ENCODE results near the gene NOD2. TPM values are rescaled to one million over a fixed set of nuclear protein-coding genes. Genes with fewer than 3 reads are reported as not detected.

Gene NOD2
- total and polyA plus RNA-seq, 8 donors, result 0.79 to 15.2 (median 1.7) TPM

DNA sequence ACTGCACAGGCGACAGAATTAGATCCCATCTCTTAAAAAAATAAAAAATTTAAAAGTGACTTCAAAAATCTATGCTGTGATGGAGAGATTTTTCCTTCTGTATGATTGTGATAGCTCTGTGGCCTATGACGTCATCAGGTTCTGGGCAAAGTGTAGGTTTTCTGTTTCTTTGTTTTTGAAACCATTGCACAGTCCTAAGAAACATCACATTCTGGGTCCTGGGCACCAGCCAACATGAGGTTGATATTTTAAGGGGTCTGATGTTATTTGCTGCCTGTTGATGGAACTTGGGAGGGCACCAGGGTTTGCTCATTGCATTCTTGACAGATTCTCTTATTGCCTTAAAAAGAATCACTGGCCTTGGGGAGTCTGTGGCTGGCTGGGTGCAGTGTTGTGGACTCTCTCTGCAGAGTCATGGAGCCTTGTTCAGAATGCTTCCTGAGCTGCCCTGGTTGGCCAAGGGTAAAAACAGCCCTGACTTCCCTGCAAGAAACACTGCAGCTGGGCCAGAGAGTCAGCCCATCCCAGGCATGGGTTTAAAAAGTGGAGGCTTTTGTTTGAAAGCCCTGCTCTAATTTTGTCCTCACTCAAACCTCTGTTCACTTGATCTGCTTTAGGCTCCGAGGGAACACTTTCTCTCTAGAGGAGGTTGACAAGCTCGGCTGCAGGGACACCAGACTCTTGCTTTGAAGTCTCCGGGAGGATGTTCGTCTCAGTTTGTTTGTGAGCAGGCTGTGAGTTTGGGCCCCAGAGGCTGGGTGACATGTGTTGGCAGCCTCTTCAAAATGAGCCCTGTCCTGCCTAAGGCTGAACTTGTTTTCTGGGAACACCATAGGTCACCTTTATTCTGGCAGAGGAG is 38.0 kb downstream of the NOD2 start:
- no peaks in the 10 kb centered on the region for H3K4me1 ChIP-seq
- intact Hi-C loops (cut with DNase I), result no loop called here
- H3K9me3 ChIP-seq, result no peaks in the 10 kb centered on the region
- TF ChIP-seq, protein P1, sequence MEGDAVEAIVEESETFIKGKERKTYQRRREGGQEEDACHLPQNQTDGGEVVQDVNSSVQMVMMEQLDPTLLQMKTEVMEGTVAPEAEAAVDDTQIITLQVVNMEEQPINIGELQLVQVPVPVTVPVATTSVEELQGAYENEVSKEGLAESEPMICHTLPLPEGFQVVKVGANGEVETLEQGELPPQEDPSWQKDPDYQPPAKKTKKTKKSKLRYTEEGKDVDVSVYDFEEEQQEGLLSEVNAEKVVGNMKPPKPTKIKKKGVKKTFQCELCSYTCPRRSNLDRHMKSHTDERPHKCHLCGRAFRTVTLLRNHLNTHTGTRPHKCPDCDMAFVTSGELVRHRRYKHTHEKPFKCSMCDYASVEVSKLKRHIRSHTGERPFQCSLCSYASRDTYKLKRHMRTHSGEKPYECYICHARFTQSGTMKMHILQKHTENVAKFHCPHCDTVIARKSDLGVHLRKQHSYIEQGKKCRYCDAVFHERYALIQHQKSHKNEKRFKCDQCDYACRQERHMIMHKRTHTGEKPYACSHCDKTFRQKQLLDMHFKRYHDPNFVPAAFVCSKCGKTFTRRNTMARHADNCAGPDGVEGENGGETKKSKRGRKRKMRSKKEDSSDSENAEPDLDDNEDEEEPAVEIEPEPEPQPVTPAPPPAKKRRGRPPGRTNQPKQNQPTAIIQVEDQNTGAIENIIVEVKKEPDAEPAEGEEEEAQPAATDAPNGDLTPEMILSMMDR (IDR thresholded peaks at IDR 0.05), result no peak
- H3K27ac ChIP-seq, result no peak overlapping the region
- no peak overlapping the region for H3K4me3 ChIP-seq
- no peak for DNase-seq
- no peaks in the 10 kb centered on the region for H3K27me3 ChIP-seq
- peaks cover 0 to 53% of the 10 kb centered on the region in 2 donors for H3K36me3 ChIP-seq
- no peak for ATAC-seq

DNA sequence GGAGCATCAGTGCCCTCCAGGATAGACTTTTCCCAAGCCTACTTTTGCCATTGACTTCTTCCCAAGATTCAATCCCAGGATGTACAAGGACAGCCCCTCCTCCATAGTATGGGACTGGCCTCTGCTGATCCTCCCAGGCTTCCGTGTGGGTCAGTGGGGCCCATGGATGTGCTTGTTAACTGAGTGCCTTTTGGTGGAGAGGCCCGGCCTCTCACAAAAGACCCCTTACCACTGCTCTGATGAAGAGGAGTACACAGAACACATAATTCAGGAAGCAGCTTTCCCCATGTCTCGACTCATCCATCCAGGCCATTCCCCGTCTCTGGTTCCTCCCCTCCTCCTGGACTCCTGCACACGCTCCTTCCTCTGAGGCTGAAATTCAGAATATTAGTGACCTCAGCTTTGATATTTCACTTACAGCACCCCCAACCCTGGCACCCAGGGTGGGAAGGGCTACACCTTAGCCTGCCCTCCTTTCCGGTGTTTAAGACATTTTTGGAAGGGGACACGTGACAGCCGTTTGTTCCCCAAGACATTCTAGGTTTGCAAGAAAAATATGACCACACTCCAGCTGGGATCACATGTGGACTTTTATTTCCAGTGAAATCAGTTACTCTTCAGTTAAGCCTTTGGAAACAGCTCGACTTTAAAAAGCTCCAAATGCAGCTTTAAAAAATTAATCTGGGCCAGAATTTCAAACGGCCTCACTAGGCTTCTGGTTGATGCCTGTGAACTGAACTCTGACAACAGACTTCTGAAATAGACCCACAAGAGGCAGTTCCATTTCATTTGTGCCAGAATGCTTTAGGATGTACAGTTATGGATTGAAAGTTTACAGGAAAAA is 38.8 kb downstream of the NOD2 start:
- H3K4me1 ChIP-seq, result no peaks in the 10 kb centered on the region
- H3K27me3 ChIP-seq, result no peaks in the 10 kb centered on the region
- ATAC-seq (no peak), DNase-seq (no peak)
- intact Hi-C loops (cut with DNase I), result no loop called here
- TF ChIP-seq, protein P1 (IDR thresholded peaks at IDR 0.05), result no peak
- peaks cover 0 to 48% of the 10 kb centered on the region in 2 donors for H3K36me3 ChIP-seq
- H3K4me3 ChIP-seq, result no peak overlapping the region
- no peak overlapping the region for H3K27ac ChIP-seq
- no peaks in the 10 kb centered on the region for H3K9me3 ChIP-seq

DNA sequence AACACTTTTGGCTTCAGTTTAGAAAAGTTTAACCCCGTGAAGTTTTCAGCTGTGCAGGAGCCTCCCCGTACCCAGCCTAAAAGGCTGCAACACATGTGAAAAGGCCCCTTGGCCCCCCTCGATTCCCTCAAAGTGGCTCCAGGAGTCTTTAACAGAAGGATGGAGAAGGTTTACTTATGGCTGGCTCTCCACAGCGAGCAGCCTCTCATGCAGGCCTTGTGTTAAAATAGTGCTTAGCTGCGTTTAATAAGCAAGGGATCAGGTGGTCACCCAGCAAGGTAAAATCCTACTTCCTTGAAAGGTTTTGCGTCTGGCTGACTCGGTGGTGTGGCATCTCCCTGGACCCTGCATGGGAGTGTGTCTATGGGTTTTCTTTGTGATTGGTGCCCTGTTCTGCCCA is 40.1 kb downstream of the NOD2 start:
- DNase-seq, result no peak
- H3K36me3 ChIP-seq, result peaks cover 0 to 40% of the 10 kb centered on the region in 2 donors
- intact Hi-C loops (cut with DNase I), result no loop called here
- no peak overlapping the region for H3K4me3 ChIP-seq
- no peaks in the 10 kb centered on the region for H3K4me1 ChIP-seq
- no peaks in the 10 kb centered on the region for H3K27me3 ChIP-seq
- TF ChIP-seq, protein P1 (IDR thresholded peaks at IDR 0.05), result no peak
- no peaks in the 10 kb centered on the region for H3K9me3 ChIP-seq
- ATAC-seq, result no peak
- no peak overlapping the region for H3K27ac ChIP-seq

DNA sequence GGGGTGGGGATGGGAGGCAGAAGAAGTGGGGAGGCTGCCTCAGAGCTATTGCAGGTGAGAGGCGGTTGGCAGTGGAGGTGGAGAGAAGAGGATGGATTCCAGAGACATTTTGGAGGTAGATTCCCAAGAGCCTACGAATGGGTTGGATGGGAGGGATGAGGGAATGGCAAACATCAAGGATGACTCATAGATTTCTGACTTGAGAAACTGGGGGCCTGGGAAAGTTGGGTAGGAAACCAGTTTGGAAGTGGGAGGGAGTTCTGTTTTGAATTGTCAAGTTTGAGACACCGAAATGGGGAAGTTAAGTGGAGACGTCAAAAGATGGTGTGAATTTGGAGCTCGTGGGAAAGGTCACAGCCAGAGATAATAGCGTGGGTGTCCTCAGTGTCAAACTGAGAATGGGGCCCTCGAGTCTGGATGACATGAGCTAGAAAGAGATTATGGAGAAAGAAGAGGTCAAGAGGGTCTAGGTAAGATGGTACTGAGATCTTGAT is 42.3 kb downstream of the NOD2 start:
- no peaks in the 10 kb centered on the region for H3K27me3 ChIP-seq
- H3K4me1 ChIP-seq, result no peaks in the 10 kb centered on the region
- peaks cover 0 to 25% of the 10 kb centered on the region in 2 donors for H3K36me3 ChIP-seq
- H3K27ac ChIP-seq, result no peak overlapping the region
- intact Hi-C loops (cut with DNase I), result no loop called here
- no peaks in the 10 kb centered on the region for H3K9me3 ChIP-seq
- no peak overlapping the region for H3K4me3 ChIP-seq
- ATAC-seq (no peak), DNase-seq (no peak)
- TF ChIP-seq, protein P1 (IDR thresholded peaks at IDR 0.05), result no peak

DNA sequence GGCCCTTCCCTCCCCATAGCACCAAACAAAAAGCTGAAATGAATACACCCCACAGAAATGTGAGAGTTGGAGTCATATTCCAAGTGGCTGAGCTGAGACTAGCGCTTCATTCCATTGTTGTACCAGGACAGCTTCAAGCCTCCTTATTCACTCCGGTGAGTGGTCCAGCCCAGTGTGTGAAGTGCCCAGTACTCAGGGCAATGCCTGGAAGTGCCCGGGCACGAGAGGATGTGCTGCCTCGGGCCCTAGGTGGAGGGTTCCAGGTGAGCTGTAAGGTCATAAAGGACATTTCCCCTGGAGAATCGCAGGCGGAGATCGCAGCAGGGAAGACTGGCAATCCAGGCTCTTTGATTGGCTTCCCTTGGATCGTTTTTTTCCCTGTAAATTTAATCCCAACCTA is 43.0 kb downstream of the NOD2 start:
- TF ChIP-seq, protein P1 (IDR thresholded peaks at IDR 0.05), result no peak
- intact Hi-C loops (cut with DNase I), result no loop called here
- no peaks in the 10 kb centered on the region for H3K9me3 ChIP-seq
- H3K4me1 ChIP-seq, result peaks cover 0 to 5% of the 10 kb centered on the region in 2 donors
- H3K4me3 ChIP-seq, result no peak overlapping the region
- ATAC-seq (peak; percentile 76), DNase-seq (no peak)
- peaks cover 0 to 18% of the 10 kb centered on the region in 2 donors for H3K36me3 ChIP-seq
- no peaks in the 10 kb centered on the region for H3K27me3 ChIP-seq
- no peak overlapping the region for H3K27ac ChIP-seq

Data from left lung (tissue), 10 donors.